SIG-M5 (cell line): ENCODE data around the gene C10orf95.
"Not testable (repeated sequence)": the region's sequence is repeated elsewhere in the genome, so short reads cannot be mapped to it uniquely, and the experiment has no call there.

Experiments used
- DNase-seq: peaks from one replicate; lab custom pipeline; 2025; lab: John Stamatoyannopoulos, UW

C10orf95 gene

GRCh38 chr10:102451105-102451969, at the start of gene C10orf95:
TSS of gene C10orf95 (minus strand) at chr10:102451543. CDS start at chr10:102451093, 450 bp downstream.
- no peak for DNase-seq

GRCh38 chr10:102500686-102501085, 49.3 kb upstream of the C10orf95 start:
- DNase-seq: not testable (repeated sequence)

- DNase-seq: no peak
Observed at GRCh38 chr10:102499356-102499755, 48.0 kb upstream of the C10orf95 start.

GRCh38 chr10:102497545-102497944, 46.2 kb upstream of the C10orf95 start:
- DNase-seq: no peak

- DNase-seq: no peak
Observed at GRCh38 chr10:102493771-102494170, 42.4 kb upstream of the C10orf95 start.

GRCh38 chr10:102492983-102493382, 41.6 kb upstream of the C10orf95 start:
- no peak for DNase-seq

- DNase-seq: no peak
Observed at GRCh38 chr10:102492344-102492939, 41.1 kb upstream of the C10orf95 start.

GRCh38 chr10:102491136-102491535, 39.8 kb upstream of the C10orf95 start:
- DNase-seq: no peak

GRCh38 chr10:102485093-102485784, 33.9 kb upstream of the C10orf95 start:
- DNase-seq: no peak

GRCh38 chr10:102484021-102484420, 32.7 kb upstream of the C10orf95 start:
- no peak for DNase-seq

GRCh38 chr10:102480396-102480795, 29.1 kb upstream of the C10orf95 start:
- no peak for DNase-seq

GRCh38 chr10:102479651-102480050, 28.3 kb upstream of the C10orf95 start:
- no peak for DNase-seq

- DNase-seq: no peak
Observed at GRCh38 chr10:102476466-102477141, 25.3 kb upstream of the C10orf95 start.

- no peak for DNase-seq
Observed at GRCh38 chr10:102475451-102476040, 24.2 kb upstream of the C10orf95 start.

GRCh38 chr10:102473445-102474331, 22.3 kb upstream of the C10orf95 start:
- no peak for DNase-seq

- DNase-seq: no peak
Observed at GRCh38 chr10:102470579-102471546, 19.5 kb upstream of the C10orf95 start.

- no peak for DNase-seq
Observed at GRCh38 chr10:102468683-102469082, 17.3 kb upstream of the C10orf95 start.

GRCh38 chr10:102467971-102468438, 16.7 kb upstream of the C10orf95 start:
- no peak for DNase-seq

- no peak for DNase-seq
Observed at GRCh38 chr10:102467318-102467717, 16.0 kb upstream of the C10orf95 start.
